H1 (cell line): ENCODE results near the gene MELK. TPM values are rescaled to one million over a fixed set of nuclear protein-coding genes. Genes with fewer than 3 reads are reported as not detected.

Source experiments
- CTCF ChIA-PET: fragments of 300-600 bp; sonication (Branson Sonifier 250); formaldehyde crosslinking; loops from one replicate; lab custom pipeline; 2021; ENCODE audit not compliant: partially characterized antibody; lab: Charles Lee
- POLR2A ChIA-PET: fragments of 300-600 bp; sonication (Branson Sonifier 250); formaldehyde crosslinking; loops from one replicate; lab custom pipeline; 2021; ENCODE audit warnings: inconsistent platforms; ENCODE audit not compliant: partially characterized antibody; lab: Charles Lee
- DNase-seq, 2 experiments: peaks; one replicate each; pipeline versions ENCODE4 v3.0.0 to v3.0.0-alpha.2; 2010 to 2022; ENCODE audit warnings: low spot score in 2 of 2, low read depth in 1 of 2, mixed read lengths in 1 of 2
- FAIRE-seq: peaks from 2 replicates; lab custom pipeline; 2011; peaks lifted over from hg19 to GRCh38; lab: Jason Lieb, UNC
- H2AFZ ChIP-seq: 2 replicates; pipeline ENCODE4 v1.8.1; 2012; ENCODE audit warnings: low read length, inconsistent platforms
- H2AK5ac ChIP-seq: 2 replicates; pipeline ENCODE4 v1.6.1; 2013; ENCODE audit warnings: low read depth, low read length
- H2BK120ac ChIP-seq: replicated peaks from 2 replicates; pipeline ENCODE3; 2013; ENCODE audit warnings: low read depth, low read length, inconsistent platforms
- H2BK12ac ChIP-seq: 2 replicates; pipeline ENCODE4 v1.6.1; 2013; ENCODE audit warnings: low read depth, low read length
- H2BK15ac ChIP-seq: 2 replicates; pipeline ENCODE4 v1.6.1; 2013; ENCODE audit warnings: low read length
- H2BK20ac ChIP-seq: 2 replicates; pipeline ENCODE4 v1.6.1; 2013; ENCODE audit warnings: low read length
- H2BK5ac ChIP-seq: 2 replicates; pipeline ENCODE4 v1.6.1; 2013; ENCODE audit warnings: low read depth, low read length
- H3K14ac ChIP-seq: 2 replicates; pipeline ENCODE4 v1.6.1; 2013; ENCODE audit warnings: inconsistent platforms; ENCODE audit not compliant: insufficient read length
- H3K18ac ChIP-seq: 2 replicates; pipeline ENCODE4 v1.6.1; 2013; ENCODE audit warnings: low read length; ENCODE audit errors: extremely low read depth
- H3K23ac ChIP-seq: 2 replicates; pipeline ENCODE4 v1.6.1; 2013; ENCODE audit warnings: inconsistent platforms; ENCODE audit not compliant: insufficient read length
- H3K23me2 ChIP-seq: 2 replicates; pipeline ENCODE4 v1.6.1; 2013; ENCODE audit warnings: low read depth, low read length
- H3K27ac ChIP-seq: 2 replicates; pipeline ENCODE4 v1.6.1; 2011; ENCODE audit warnings: low read depth, low read length, inconsistent platforms
- H3K27me3 ChIP-seq, 4 experiments: replicated peaks in 1 of 4; 1 replicate in 1 of 4; 2 replicates in 3 of 4; pipeline versions ENCODE4 v1.6.1 to v1.8.1; 2011 to 2013; ENCODE audit warnings: low read length in 3 of 4, mild to moderate bottlenecking in 3 of 4, inconsistent platforms in 2 of 4, mixed read lengths in 2 of 4, moderate library complexity in 1 of 4; ENCODE audit not compliant: control insufficient read depth in 3 of 4, insufficient read depth in 3 of 4; ENCODE audit errors: extremely low read depth in 1 of 4
- H3K36me3 ChIP-seq, 4 experiments: 2 replicates each; pipeline versions ENCODE4 v1.6.1 to v1.8.1; 2011 to 2013; ENCODE audit warnings: mild to moderate bottlenecking in 4 of 4, low read length in 3 of 4, moderate library complexity in 2 of 4, control low read depth in 1 of 4, inconsistent platforms in 1 of 4; ENCODE audit not compliant: insufficient read depth in 4 of 4, control insufficient read depth in 2 of 4
- H3K4ac ChIP-seq: replicated peaks from 2 replicates; pipeline ENCODE3; 2013; ENCODE audit warnings: low read length, low read depth, mixed read lengths, inconsistent platforms; ENCODE audit not compliant: insufficient read length
- H3K4me1 ChIP-seq, 4 experiments: replicated peaks in 1 of 4; 1 replicate in 1 of 4; 2 replicates in 3 of 4; pipeline versions ENCODE4 v1.6.1 to v1.8.1; 2011 to 2013; ENCODE audit warnings: low read length in 3 of 4, inconsistent platforms in 2 of 4, mixed read lengths in 1 of 4; ENCODE audit not compliant: insufficient read depth in 4 of 4, control insufficient read depth in 3 of 4
- H3K4me2 ChIP-seq, 2 experiments: 2 replicates each; pipeline versions ENCODE4 v1.6.1 to v1.8.1; 2011 to 2013; ENCODE audit warnings: low read depth in 2 of 2, low read length in 2 of 2, control low read depth in 1 of 2, inconsistent platforms in 1 of 2, mild to moderate bottlenecking in 1 of 2; ENCODE audit not compliant: insufficient read depth in 1 of 2
- H3K4me3 ChIP-seq, 4 experiments: fragments of 200-600, 300-600 bp in 1 of 4; sonication (generic), shearing (Covaris generic), sonication (Bioruptor Twin) in 1 of 4; 2 replicates each; pipeline versions ENCODE4 v1.5.1 to v1.8.1; 2011 to 2016; ENCODE audit warnings: low read length in 4 of 4, low read depth in 3 of 4, control low read depth in 2 of 4, inconsistent platforms in 2 of 4, mild to moderate bottlenecking in 2 of 4, mixed read lengths in 1 of 4, moderate library complexity in 1 of 4; ENCODE audit not compliant: insufficient read depth in 2 of 4; ENCODE audit errors: extremely low read depth in 1 of 4
- H3K56ac ChIP-seq: replicated peaks from 2 replicates; pipeline ENCODE3; 2013; ENCODE audit warnings: low read depth, mild to moderate bottlenecking, mixed read lengths, low read length, inconsistent platforms; ENCODE audit not compliant: insufficient read length
- H3K79me1 ChIP-seq: 2 replicates; pipeline ENCODE4 v1.6.1; 2013; ENCODE audit warnings: low read depth, low read length, control low read depth
- H3K79me2 ChIP-seq, 2 experiments: 2 replicates each; pipeline versions ENCODE4 v1.6.1 to v1.8.1; 2012 to 2013; ENCODE audit warnings: low read length in 2 of 2, mild to moderate bottlenecking in 2 of 2, inconsistent platforms in 1 of 2; ENCODE audit not compliant: insufficient read depth in 2 of 2, control insufficient read depth in 1 of 2
- H3K9ac ChIP-seq, 4 experiments: replicated peaks in 1 of 4; 1 replicate in 1 of 4; 2 replicates in 3 of 4; pipeline versions ENCODE4 v1.6.1 to v1.8.1; 2011 to 2013; ENCODE audit warnings: low read depth in 3 of 4, low read length in 3 of 4, control low read depth in 2 of 4, mild to moderate bottlenecking in 2 of 4, moderate library complexity in 2 of 4, inconsistent platforms in 1 of 4; ENCODE audit errors: extremely low read depth in 1 of 4
- H3K9me3 ChIP-seq, 2 experiments: 2 replicates each; pipeline versions ENCODE4 v1.6.1 to v1.8.1; 2012 to 2013; ENCODE audit warnings: mild to moderate bottlenecking in 2 of 2, moderate library complexity in 2 of 2, control low read depth in 1 of 2, inconsistent platforms in 1 of 2, low read depth in 1 of 2, low read length in 1 of 2, mixed read lengths in 1 of 2; ENCODE audit not compliant: insufficient read depth in 2 of 2
- H4K20me1 ChIP-seq, 2 experiments: replicated peaks in 1 of 2; 2 replicates each; pipeline versions ENCODE3 to v1.8.1; 2011 to 2013; ENCODE audit warnings: inconsistent platforms in 2 of 2, low read length in 2 of 2, mild to moderate bottlenecking in 1 of 2; ENCODE audit not compliant: insufficient read depth in 2 of 2, control insufficient read depth in 1 of 2
- H4K5ac ChIP-seq: 2 replicates; pipeline ENCODE4 v1.6.1; 2013; ENCODE audit warnings: low read length, low read depth, mixed read lengths, inconsistent platforms; ENCODE audit not compliant: insufficient read length
- H4K8ac ChIP-seq: 2 replicates; pipeline ENCODE4 v1.8.0; 2013; ENCODE audit warnings: mild to moderate bottlenecking, moderate library complexity, low read length, inconsistent platforms; ENCODE audit not compliant: insufficient read depth; ENCODE audit errors: extremely low read depth
- H4K91ac ChIP-seq: replicated peaks from 2 replicates; pipeline ENCODE3; 2013; ENCODE audit warnings: low read length, mixed read lengths, inconsistent platforms; ENCODE audit not compliant: insufficient read length
- CHD1 ChIP-seq: IDR thresholded peaks from 2 replicates; pipeline ENCODE4 v1.6.1; 2012; ENCODE audit warnings: low read depth, low read length, improper control_type of control experiment
- CTBP2 ChIP-seq: IDR thresholded peaks from 2 replicates; pipeline ENCODE4 v1.7.0; 2011; ENCODE audit warnings: borderline replicate concordance, mild to moderate bottlenecking, moderate library complexity, mixed read lengths, low read length; ENCODE audit not compliant: insufficient read depth, insufficient read length
- E2F6 ChIP-seq: IDR thresholded peaks from 2 replicates; pipeline ENCODE4 v1.6.1; 2012; ENCODE audit warnings: inconsistent platforms
- EP300 ChIP-seq, 2 experiments: IDR thresholded peaks; 1 replicate in 1 of 2; 2 replicates in 1 of 2; pipeline ENCODE4 v1.6.1; 2011 to 2012; ENCODE audit warnings: low read depth in 2 of 2, low read length in 2 of 2, mild to moderate bottlenecking in 2 of 2, borderline replicate concordance in 1 of 2, inconsistent platforms in 1 of 2, moderate library complexity in 1 of 2
- HDAC2 ChIP-seq, 2 experiments: fragments of 300-600 bp in 1 of 2; sonication (generic) in 1 of 2; IDR thresholded peaks; 2 replicates each; pipeline ENCODE4 v1.6.1; 2011 to 2012; ENCODE audit warnings: low read depth in 2 of 2, low read length in 2 of 2, mild to moderate bottlenecking in 2 of 2, moderate library complexity in 2 of 2, borderline replicate concordance in 1 of 2, inconsistent platforms in 1 of 2
- KDM4A ChIP-seq: IDR thresholded peaks from one replicate; pipeline ENCODE4 v1.7.1; 2012; ENCODE audit warnings: low read depth, mild to moderate bottlenecking, moderate library complexity, low read length, inconsistent platforms; ENCODE audit not compliant: severe bottlenecking
- NANOG ChIP-seq: IDR thresholded peaks from 2 replicates; pipeline ENCODE4 v1.6.1; 2011; ENCODE audit warnings: low read length, low read depth, mild to moderate bottlenecking, inconsistent platforms; ENCODE audit not compliant: insufficient read depth, poor library complexity, severe bottlenecking
- SAP30 ChIP-seq: fragments of 300-600 bp; sonication (generic); IDR thresholded peaks from 2 replicates; pipeline ENCODE4 v1.7.1; 2012; ENCODE audit warnings: low read length, moderate library complexity, mild to moderate bottlenecking, inconsistent platforms; ENCODE audit not compliant: insufficient read depth, insufficient replicate concordance
- WGBS, 2 experiments: shearing (Covaris generic) in 1 of 2; methylation state at CpG; one replicate each; pipeline versions ENCODE4 v1.1.6 to v1.1.7; 2013 to 2015; ENCODE audit warnings: low lambda C conversion rate in 2 of 2, mixed read lengths in 2 of 2, inconsistent platforms in 1 of 2, low coverage in 1 of 2, missing lambda C conversion rate in 1 of 2; ENCODE audit not compliant: insufficient replicate concordance in 2 of 2, insufficient coverage in 1 of 2, insufficient read length in 1 of 2; ENCODE audit errors: extremely low coverage in 1 of 2, missing lambda C conversion rate in 1 of 2; 5-methylcytosine and 5-hydroxymethylcytosine counted together
- polyA plus RNA-seq, 7 experiments: library from polyadenylated mRNA; depleted of rRNA in 3 of 7; stranded (reverse) in 5 of 7; unstranded in 2 of 7; fragments of >200 nt in 5 of 7; fragments of 200-250 nt in 2 of 7; gene quantifications; 1 replicate in 5 of 7; 2 replicates in 1 of 7; 4 replicates in 1 of 7; pipeline versions ENCODE4 v1.2.1 to v1.2.3, GENCODE V29; 2011 to 2013; ENCODE audit warnings: missing spikeins in 2 of 7, mixed read lengths in 2 of 7
- total RNA-seq: library from RNA; stranded (reverse); fragmentation: NEBNext Ultra II Directional; extraction: Animal tissue kit (Norgen Biotek cat#: 25700); gene quantifications from 2 replicates; pipeline ENCODE4 v1.2.1, GENCODE V29; 2021

MELK gene
- total and polyA plus RNA-seq, 2 of the 8 experiments (the other 6 are each of a cell fraction or from before 2014, with no cell fraction given), result 26.2 to 53.1 TPM

GRCh38 chr9:36686471-36686870 is 113.8 kb downstream of the MELK start:
- H3K79me1 ChIP-seq, result no peaks in the 10 kb centered on the region
- no peak overlapping the region for H3K23ac ChIP-seq
- H3K23me2 ChIP-seq, result no peaks in the 10 kb centered on the region
- no peaks in the 10 kb centered on the region for H4K20me1 ChIP-seq
- no peak overlapping the region for H2BK120ac ChIP-seq
- DNase-seq (no peak), FAIRE-seq (no peak)
- CTCF ChIA-PET, result no interaction called here
- no peaks in the 10 kb centered on the region for H3K79me2 ChIP-seq
- no peak overlapping the region for H3K4me2 ChIP-seq
- H2BK20ac ChIP-seq, result no peak overlapping the region
- no peak overlapping the region for H3K14ac ChIP-seq
- no peak overlapping the region for H4K5ac ChIP-seq
- WGBS, 2 experiments, result 81% methylated on average over 3 of the region's 3 CpGs; no CpG with 5 or more reads in 1 of the 2 experiments
- H2BK15ac ChIP-seq, result no peak overlapping the region
- no peak overlapping the region for H3K9ac ChIP-seq
- H2AK5ac ChIP-seq, result no peak overlapping the region
- H3K4me1 ChIP-seq, result no peaks in the 10 kb centered on the region
- no peak overlapping the region for H2BK5ac ChIP-seq
- H3K4ac ChIP-seq, result no peak overlapping the region
- H4K91ac ChIP-seq, result no peak overlapping the region
- H2AFZ ChIP-seq, result no peak overlapping the region
- no peak overlapping the region for H3K56ac ChIP-seq
- no peak overlapping the region for H3K18ac ChIP-seq
- H3K9me3 ChIP-seq, result peaks cover 3 to 7% of the 10 kb centered on the region in 2 experiments; a peak in 2 of 4 replicates
- no peak overlapping the region for H4K8ac ChIP-seq
- no peaks in the 10 kb centered on the region for H3K27me3 ChIP-seq
- no peak overlapping the region for H3K27ac ChIP-seq
- POLR2A ChIA-PET, result no interaction called here
- no peaks in the 10 kb centered on the region; a peak in 1 of 8 replicates for H3K36me3 ChIP-seq
- H3K4me3 ChIP-seq, result no peak overlapping the region
- H2BK12ac ChIP-seq, result no peak overlapping the region
- TF ChIP-seq KDM4A (no peak), NANOG (no peak), SAP30 (no peak), EP300 (IDR thresholded peaks at IDR 0.05; ENCODE audit: borderline replicate concordance in 1 of 2, low read depth in 2 of 2, low read length in 2 of 2) (no peak), CTBP2 (no peak), CHD1 (no peak), HDAC2 (IDR thresholded peaks at IDR 0.05; ENCODE audit: borderline replicate concordance in 1 of 2, low read depth in 2 of 2, low read length in 2 of 2) (no peak), E2F6 (no peak)
